GM12873 (cell line): ENCODE results near the gene TSPAN4.

ENCODE experiments used
- TF ChIP-seq, protein P1 (sequence below): IDR thresholded peaks from 2 replicates; pipeline ENCODE4 v1.5.1; 2012; ENCODE audit warnings: low read depth, mild to moderate bottlenecking, moderate library complexity, low read length, control low read depth; ENCODE audit not compliant: insufficient read depth; ENCODE audit errors: missing control alignments

TSPAN4 gene

DNA sequence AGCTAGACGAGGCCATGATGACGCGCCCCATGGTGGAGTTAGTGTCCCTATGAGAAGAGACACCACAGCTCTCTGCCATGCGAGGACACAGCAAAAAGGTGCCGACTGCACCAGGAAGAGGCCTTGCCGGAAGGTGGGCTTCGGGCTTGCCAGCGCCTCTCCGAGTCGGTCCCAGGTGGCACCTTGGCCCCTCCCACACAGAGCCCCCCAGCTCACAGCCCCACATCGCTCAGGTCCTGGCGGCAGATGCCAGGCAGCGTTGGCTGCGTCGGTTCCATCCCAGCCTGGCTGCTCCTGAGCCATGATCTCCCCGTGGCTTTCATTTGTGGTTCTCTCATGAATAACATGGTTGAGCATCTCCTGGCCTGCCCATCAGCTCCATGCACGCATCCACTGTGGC is 43.9 kb downstream of the TSPAN4 start:
- TF ChIP-seq, protein P1, sequence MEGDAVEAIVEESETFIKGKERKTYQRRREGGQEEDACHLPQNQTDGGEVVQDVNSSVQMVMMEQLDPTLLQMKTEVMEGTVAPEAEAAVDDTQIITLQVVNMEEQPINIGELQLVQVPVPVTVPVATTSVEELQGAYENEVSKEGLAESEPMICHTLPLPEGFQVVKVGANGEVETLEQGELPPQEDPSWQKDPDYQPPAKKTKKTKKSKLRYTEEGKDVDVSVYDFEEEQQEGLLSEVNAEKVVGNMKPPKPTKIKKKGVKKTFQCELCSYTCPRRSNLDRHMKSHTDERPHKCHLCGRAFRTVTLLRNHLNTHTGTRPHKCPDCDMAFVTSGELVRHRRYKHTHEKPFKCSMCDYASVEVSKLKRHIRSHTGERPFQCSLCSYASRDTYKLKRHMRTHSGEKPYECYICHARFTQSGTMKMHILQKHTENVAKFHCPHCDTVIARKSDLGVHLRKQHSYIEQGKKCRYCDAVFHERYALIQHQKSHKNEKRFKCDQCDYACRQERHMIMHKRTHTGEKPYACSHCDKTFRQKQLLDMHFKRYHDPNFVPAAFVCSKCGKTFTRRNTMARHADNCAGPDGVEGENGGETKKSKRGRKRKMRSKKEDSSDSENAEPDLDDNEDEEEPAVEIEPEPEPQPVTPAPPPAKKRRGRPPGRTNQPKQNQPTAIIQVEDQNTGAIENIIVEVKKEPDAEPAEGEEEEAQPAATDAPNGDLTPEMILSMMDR: no peak

DNA sequence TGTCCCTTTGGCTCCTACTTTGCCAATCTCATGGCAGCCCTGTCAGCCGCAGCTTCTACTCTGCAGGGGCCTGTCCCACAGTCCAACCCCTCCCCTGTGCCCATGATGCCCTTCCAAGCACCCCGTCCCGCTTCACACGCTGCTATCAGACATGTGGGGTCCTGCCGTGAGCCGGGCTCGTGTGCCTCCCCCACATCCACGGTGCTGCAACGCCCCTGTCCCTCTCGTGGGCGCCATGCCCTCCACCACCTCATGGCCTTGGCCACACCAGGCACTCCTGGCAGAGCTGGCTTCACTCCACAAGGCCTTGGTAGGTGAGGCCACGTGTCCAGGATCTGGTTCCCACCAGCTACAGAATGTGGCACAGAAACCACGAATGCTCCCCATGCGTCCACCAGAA is 44.9 kb downstream of the TSPAN4 start:
- TF ChIP-seq, protein P1: no peak

DNA sequence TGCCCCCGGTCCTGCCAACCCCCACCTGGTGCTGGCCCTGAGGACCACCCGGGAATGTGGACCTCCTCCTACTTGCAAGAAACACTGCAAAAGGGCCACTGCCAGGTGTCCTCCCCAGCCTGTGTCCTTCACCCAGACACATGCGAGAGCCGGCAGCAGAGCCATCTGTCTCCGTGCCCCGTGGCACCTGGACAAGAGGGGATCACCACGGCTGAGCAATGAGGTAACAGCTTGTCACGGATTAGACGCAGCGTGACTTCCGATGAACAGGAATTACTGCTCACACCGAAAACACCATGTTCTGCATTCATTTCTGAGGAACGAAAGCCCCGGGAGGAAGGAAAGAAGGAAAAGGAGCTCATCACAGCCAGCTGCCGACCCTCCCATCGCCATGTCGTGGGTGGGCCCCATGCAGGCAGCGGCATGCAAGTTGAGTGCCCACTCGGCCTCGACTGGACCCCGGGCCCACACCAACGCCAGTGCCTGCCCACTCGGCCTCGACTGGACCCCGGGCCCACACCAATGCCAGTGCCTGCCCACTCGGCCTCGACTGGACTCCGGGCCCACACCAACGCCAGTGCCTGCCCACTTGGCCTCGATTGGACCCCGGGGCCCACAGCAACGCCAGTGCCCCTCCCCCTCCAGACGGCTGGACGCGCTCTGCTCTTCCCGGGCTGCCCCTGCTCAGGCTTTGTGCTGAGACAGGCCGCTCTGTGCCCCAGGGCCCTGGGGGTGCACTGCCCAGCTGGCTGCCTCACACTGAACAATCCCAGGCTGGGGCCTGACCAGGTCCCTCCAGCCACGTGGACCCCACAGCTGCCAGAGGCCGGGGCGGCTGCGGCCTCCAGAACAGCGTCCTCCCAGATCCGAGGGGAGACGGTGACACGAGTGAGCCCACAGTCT is 45.9 kb downstream of the TSPAN4 start:
- TF ChIP-seq, protein P1: no peak

DNA sequence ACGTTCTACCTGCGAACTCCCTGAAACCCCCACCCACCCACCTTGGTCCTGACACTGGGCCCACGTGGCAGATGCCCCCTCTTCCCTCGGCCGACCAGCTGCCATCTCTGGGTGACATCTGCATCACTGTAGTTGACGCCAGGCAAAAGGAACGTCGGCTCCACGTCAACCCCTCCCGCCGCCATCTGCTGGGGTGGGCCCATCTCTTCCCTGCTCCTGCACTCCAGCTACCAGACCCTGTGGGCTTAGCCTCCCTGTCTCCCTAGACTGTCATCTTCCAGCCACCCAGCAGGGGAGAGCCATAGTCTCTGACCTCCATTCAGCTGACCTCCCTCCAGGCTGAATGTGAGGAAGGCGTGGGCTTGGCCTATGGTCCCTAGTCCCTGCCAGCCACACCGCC is 46.6 kb downstream of the TSPAN4 start:
- TF ChIP-seq, protein P1: no peak

DNA sequence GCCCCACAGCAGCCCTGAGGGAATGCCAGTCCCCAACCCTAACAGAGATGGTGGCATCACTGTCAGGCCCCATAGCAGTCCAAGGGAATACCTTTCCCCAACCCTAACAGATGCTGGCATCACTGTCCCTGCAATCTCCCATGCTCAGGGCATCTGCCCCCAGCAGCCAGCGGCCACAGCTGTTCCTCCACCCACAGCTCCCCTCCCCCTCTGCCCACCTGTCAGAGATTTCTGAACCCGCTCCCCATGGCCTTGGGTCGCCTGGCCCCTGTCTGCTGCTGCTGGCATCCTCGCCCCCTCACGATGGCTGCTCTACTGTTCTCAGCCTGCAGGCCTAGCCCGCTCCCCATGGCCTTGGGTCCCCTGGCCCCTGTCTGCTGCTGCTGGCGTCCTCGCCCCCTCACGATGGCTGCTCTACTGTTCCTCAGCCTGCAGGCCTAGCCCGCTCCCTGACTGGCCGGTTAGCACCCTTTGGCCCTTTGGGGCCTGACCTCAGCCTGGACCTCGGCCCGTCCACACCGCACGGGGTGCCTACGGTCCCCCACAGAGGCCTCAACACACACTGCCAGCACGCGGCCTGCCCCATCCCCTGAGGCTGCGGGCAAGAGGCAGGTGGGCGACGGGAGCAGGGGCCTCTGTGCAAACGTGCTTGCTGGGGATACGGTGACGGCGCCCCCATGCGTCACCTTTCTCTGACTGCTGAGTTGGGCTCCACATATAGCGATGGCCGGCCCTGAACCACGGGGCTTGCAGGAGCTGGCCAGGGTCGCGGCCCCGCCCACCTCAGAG is 47.2 kb downstream of the TSPAN4 start:
- TF ChIP-seq, protein P1: no peak

DNA sequence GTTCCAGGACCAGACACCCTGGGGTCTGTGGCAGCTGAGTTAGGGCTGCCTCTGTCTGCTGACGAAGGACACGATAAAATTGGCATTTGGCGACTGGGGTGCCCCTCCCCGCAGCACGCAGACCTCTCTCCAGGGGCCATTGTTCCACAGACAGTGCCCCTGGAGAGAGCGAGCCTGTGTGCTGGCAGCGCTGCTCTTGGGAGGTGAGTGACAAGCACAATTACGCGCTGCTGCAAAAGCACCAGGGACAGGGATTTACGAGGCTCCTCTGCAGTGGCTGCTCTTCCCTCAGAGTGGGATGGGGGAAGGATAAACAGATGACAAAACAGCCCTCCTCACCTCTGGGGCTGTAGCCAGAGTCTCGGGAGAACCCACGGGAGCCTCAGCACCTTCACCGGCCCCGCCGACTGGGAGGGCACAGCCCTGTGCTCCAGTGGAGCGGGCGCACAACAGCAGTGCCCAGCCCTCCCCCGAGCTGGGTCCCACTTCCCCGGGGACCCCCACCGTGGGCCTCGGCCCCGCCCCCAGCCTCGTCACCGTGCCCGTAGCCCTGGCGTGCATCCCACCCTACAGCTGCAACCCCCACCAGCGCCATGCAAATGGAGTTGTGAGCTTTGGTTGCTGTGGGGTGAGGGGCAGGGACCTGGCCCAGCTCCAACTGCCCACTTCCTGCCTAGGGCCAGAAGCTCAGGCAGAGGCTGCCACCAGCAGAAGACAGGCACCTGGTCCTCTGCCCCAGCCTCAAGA is 48.3 kb downstream of the TSPAN4 start:
- TF ChIP-seq, protein P1: no peak

DNA sequence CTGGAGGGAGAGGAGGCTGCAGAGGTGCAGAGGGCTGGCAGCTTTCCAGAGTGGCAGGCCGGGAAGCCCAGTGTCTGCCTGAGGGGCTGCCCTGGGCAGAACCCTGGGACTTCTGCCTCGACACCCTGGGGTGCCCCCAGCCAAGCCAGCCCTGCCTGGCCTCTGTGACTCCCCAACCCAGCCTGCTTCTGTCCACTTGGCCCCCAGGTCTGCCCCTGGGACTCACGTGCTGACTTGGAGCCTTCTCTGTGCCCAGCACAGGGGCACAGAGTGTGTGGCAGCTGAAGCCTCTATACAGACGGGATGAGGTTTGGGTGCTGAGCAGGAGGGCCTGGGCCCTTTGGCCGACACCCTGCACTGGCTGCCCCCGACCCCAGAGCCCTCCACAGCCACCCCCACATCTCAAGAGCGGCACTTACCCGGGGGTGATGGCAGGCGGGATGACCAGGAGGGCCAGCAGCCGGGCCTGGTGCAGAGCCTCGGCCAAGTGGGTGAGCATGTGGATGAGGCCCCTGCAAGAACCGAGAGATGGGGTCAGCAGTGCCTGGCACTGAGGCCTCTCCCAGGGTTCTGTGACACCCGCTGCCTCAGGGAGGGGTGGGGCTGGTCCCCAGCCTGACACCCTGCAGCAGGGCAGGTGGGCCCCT is 50.5 kb downstream of the TSPAN4 start:
- TF ChIP-seq, protein P1: no peak
